Smooth muscle cell (in vitro differentiated cells): ENCODE results near the gene TBC1D2. TPM values are rescaled to one million over a fixed set of nuclear protein-coding genes. Genes with fewer than 3 reads are reported as not detected.
"Not testable (repeated sequence)": the region's sequence is repeated elsewhere in the genome, so short reads cannot be mapped to it uniquely, and the experiment has no call there.

Experiments
- DNase-seq: peaks from one replicate; lab custom pipeline; 2025; ENCODE audit not compliant: unreplicated experiment; lab: John Stamatoyannopoulos, UW
- H2AFZ ChIP-seq: fragments of 200-600 bp; sonication (generic); 2 replicates; pipeline ENCODE4 v1.6.0; 2016; ENCODE audit warnings: antibody characterized with exemption, low read depth, mild to moderate bottlenecking
- H3F3A ChIP-seq: fragments of 200-600 bp; sonication (generic); 2 replicates; pipeline ENCODE4 v1.6.0; 2017; ENCODE audit warnings: antibody characterized with exemption, low read depth
- H3K27ac ChIP-seq: fragments of 200-600 bp; sonication (generic); 2 replicates; pipeline ENCODE4 v1.5.1; 2016; ENCODE audit warnings: low read depth, mild to moderate bottlenecking
- H3K27me3 ChIP-seq: fragments of 200-600 bp; sonication (generic); 2 replicates; pipeline ENCODE4 v1.6.1; 2016; ENCODE audit warnings: low read depth, mild to moderate bottlenecking
- H3K36me3 ChIP-seq: fragments of 200-600 bp; sonication (generic); 2 replicates; pipeline ENCODE4 v1.5.1; 2016; ENCODE audit warnings: low read depth
- H3K4me1 ChIP-seq: fragments of 200-600 bp; sonication (generic); 2 replicates; pipeline ENCODE4 v1.5.1; 2016; ENCODE audit warnings: low read depth
- H3K4me2 ChIP-seq: fragments of 200-600 bp; sonication (generic); 2 replicates; pipeline ENCODE4 v1.6.0; 2016; ENCODE audit warnings: mild to moderate bottlenecking
- H3K4me3 ChIP-seq: fragments of 200-600 bp; sonication (generic); 2 replicates; pipeline ENCODE4 v1.5.1; 2016; ENCODE audit warnings: mild to moderate bottlenecking
- H3K79me2 ChIP-seq: fragments of 200-600 bp; sonication (generic); 2 replicates; pipeline ENCODE4 v1.6.0; 2016; ENCODE audit warnings: low read depth, mild to moderate bottlenecking
- H3K9ac ChIP-seq: fragments of 200-600 bp; sonication (generic); 2 replicates; pipeline ENCODE4 v1.6.0; 2016; ENCODE audit warnings: low read depth
- H3K9me3 ChIP-seq: fragments of 200-600 bp; sonication (generic); replicated peaks from 2 replicates; pipeline ENCODE4 v1.5.1; 2016; ENCODE audit warnings: low read depth
- H4K20me1 ChIP-seq: fragments of 200-600 bp; sonication (generic); 2 replicates; pipeline ENCODE4 v1.6.0; 2016; ENCODE audit warnings: low read depth
- CTCF ChIP-seq: fragments of 200-600 bp; sonication (generic); IDR thresholded peaks from 2 replicates; pipeline ENCODE4 v1.5.1; 2017; ENCODE audit warnings: borderline replicate concordance, mild to moderate bottlenecking, antibody characterized with exemption; ENCODE audit not compliant: insufficient read depth, poor library complexity, severe bottlenecking
- WGBS: methylation state at CpG from one replicate; pipeline ENCODE4 v1.1.7; 2016; ENCODE audit warnings: low lambda C conversion rate; 5-methylcytosine and 5-hydroxymethylcytosine counted together
- polyA plus RNA-seq: library from polyadenylated mRNA; unstranded; fragments of >200 nt; fragmentation: Nextera tagmentation; extraction: Ambion mirVana; gene quantifications from 2 replicates; pipeline ENCODE4 v1.2.1, GENCODE V29; 2016
- total RNA-seq: library from RNA; depleted of rRNA; stranded (reverse); fragments of >200 nt; gene quantifications from 2 replicates; pipeline ENCODE4 v1.2.3, GENCODE V29; 2014

Gene TBC1D2
- total and polyA plus RNA-seq, 2 experiments from 2014 or later: 7.7 to 8.6 TPM

- H3K9me3 ChIP-seq, H3K9ac ChIP-seq, DNase-seq, H3F3A ChIP-seq, H3K79me2 ChIP-seq, H3K27ac ChIP-seq, H3K4me2 ChIP-seq, H3K27me3 ChIP-seq, H2AFZ ChIP-seq, H3K36me3 ChIP-seq, H3K4me3 ChIP-seq, H3K4me1 ChIP-seq, H4K20me1 ChIP-seq: not testable (repeated sequence)
- 95% methylated on average over 8 of the region's 8 CpGs for WGBS
Observed at GRCh38 chr9:98267556-98267955, 12.1 kb upstream of the TBC1D2 start.

GRCh38 chr9:98264516-98264915 lies 9.1 kb upstream of the TBC1D2 start:
- no peak for TF ChIP-seq CTCF
- Histone ChIP-seq H3K4me3 (no peak overlapping the region), H3K9me3 (no peaks in the 10 kb centered on the region), H3F3A (no peaks in the 10 kb centered on the region), H3K79me2 (no peaks in the 10 kb centered on the region), H2AFZ (no peak overlapping the region), H3K4me1 (no peaks in the 10 kb centered on the region), H4K20me1 (no peaks in the 10 kb centered on the region), H3K36me3 (no peaks in the 10 kb centered on the region), H3K9ac (no peak overlapping the region), H3K4me2 (no peak overlapping the region), H3K27me3 (peaks cover 4% of the 10 kb centered on the region), H3K27ac (no peak overlapping the region)
- WGBS: 74% methylated on average over 2 of the region's 2 CpGs
- DNase-seq: no peak

GRCh38 chr9:98263482-98264357 lies 8.3 kb upstream of the TBC1D2 start:
- Histone ChIP-seq H3K4me3 (no peak overlapping the region), H3K4me2 (no peak overlapping the region), H3F3A (no peaks in the 10 kb centered on the region), H4K20me1 (no peaks in the 10 kb centered on the region), H3K79me2 (no peaks in the 10 kb centered on the region), H3K36me3 (no peaks in the 10 kb centered on the region), H3K9me3 (no peaks in the 10 kb centered on the region), H3K27ac (no peak overlapping the region), H3K27me3 (peaks cover 4% of the 10 kb centered on the region), H3K9ac (no peak overlapping the region), H3K4me1 (no peaks in the 10 kb centered on the region), H2AFZ (no peak overlapping the region)
- TF ChIP-seq CTCF: peak; percentile 88
- WGBS: 44% methylated on average over 8 of the region's 8 CpGs
- peak; percentile 9 for DNase-seq

- Histone ChIP-seq H3K9ac (no peak overlapping the region), H3K27me3 (peaks cover 4% of the 10 kb centered on the region), H3K4me2 (no peak overlapping the region), H3K9me3 (no peaks in the 10 kb centered on the region), H3K27ac (no peak overlapping the region), H3K36me3 (no peaks in the 10 kb centered on the region), H2AFZ (no peak overlapping the region), H3K4me3 (no peak overlapping the region), H3F3A (no peaks in the 10 kb centered on the region), H3K79me2 (no peaks in the 10 kb centered on the region), H3K4me1 (no peaks in the 10 kb centered on the region), H4K20me1 (no peaks in the 10 kb centered on the region)
- TF ChIP-seq CTCF: no peak
- WGBS: 84% methylated on average over 1 of the region's 1 CpG
- DNase-seq: no peak
Observed at GRCh38 chr9:98263080-98263479, 7.6 kb upstream of the TBC1D2 start.
